GM19193 (cell line): ENCODE data around the gene SLC2A13.

Experiments used
- POLR2A ChIP-seq: IDR thresholded peaks from 4 replicates; pipeline ENCODE4 v1.6.1; 2011; ENCODE audit not compliant: insufficient read depth, insufficient read length; ENCODE audit errors: extremely low read depth

SLC2A13 gene

DNA sequence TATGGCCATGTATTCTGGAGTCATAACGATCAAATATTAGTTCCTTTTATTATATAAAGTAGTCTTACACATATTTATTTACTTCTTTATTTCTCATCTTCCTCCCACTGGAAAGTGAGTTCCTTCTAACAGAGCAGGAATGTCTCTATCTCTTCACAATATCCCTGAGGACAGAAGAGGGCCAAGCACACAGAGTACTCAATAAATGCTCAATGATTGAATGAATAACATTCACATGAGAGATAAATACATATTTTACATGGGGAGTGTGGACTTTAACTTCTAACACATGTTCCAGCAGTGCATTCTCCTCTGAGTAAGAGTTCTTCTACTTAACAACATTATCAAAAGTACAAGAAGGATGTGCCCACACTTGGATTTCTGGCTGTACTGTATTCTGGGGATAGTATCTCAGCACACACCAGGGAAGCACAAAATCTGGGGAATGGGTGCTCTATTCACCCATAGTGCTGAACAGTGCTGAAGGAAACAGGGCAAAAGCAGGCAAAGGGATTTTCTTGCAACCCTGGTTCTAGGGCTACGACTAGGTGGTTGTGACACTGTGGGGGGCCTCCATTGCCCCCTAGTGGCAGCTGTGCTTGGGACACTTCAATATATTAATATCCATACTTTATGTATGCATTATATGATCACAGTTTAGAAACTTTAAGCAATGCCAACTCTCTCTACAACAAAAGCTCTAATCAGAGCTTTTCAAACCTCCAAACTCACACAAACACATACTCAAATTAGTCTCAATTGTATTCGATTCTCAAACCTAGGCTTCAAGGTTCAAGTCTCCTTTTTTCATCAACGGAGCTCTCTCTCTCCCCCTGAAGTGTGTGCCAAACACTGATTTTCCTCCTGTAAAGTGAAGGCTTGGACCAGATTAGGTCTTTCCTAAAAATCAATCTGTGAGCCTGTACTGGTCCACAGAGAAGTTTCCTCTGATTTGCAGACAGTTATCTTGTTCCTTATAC is 115.5 kb downstream of the SLC2A13 start:
- no peak for TF ChIP-seq POLR2A

DNA sequence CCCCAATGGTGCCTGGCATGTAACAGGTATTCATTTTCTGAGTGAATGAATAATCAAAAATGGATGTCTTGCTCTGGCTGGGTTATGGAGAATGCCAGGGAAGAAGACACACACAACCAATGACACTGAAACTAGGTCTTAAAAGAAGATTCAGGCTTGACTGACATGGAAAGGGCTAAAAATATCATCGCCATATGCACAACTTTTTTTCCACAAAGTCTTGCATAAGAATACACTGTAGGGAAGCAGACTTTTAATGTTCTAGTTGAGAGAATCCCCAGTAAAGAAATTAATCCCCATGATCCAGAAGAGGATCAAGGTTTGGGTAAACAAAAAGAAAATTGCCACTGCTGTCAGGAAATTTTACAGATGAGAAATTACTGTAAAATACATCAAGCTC is 116.4 kb downstream of the SLC2A13 start:
- no peak for TF ChIP-seq POLR2A

- no peak for TF ChIP-seq POLR2A
Measured at GRCh38 chr12:39988574-39988973, 117.3 kb downstream of the SLC2A13 start.

DNA sequence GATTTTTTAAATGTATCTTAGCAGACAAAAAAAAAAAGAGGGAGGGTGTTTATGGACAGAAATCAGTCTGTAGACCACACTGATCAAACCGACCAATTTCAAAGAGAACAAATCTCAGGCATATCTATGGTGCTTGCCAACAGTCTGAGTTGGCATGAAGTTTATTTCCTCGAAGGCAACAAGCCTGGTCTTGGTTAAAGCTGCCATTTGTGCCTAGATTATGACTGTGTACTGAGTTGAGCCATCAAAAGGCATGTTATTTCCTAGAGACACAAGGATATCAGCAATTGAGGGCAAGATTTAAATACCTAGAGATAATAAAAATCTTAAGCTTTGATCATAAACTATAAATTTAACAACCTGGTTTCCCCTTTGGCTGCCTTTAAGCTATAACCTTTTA is 119.2 kb downstream of the SLC2A13 start:
- TF ChIP-seq POLR2A = no peak

DNA sequence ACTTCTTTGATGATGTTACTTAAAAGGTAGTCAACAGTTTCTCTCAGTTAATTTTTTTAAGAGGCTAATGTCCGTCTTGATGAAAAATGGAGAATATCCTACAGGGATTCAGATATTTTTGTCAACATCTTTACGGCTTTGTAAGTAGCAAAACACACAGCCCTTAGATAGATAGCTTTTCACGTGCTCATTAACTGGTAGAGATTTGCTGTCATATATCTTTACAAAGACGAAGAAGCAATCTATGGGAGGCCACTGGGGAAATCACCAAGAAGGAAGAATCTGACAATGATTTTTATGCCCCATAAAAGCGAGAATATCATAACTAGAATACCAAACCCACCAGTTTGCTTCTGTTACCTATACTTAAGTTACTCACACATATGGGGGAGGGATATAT is 121.2 kb downstream of the SLC2A13 start:
- no peak for TF ChIP-seq POLR2A

DNA sequence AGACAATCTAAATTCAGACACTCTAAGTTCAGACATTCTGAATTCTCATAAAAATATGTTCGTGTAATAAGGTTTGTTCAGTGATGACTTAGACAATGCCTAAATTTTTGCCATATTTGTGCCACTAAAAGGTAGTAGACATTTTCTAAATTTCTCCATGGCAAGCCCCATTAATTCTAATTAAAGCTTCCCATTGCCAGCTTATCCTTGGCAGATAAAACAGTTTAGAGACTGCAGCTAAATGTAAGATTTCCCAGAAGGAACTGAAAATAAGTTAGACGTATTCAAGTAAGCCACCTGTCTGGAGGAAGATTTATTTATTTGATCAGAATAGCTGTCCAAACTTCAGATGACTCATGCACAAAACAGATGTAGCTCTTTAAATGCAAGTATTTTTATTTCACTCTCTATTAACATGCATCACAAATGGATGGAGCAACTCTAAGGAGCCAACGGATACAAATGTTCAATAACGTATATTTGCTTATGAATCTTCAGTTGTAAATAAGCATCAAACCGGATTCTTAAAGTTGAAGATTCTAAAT is 130.4 kb downstream of the SLC2A13 start:
- no peak for TF ChIP-seq POLR2A

DNA sequence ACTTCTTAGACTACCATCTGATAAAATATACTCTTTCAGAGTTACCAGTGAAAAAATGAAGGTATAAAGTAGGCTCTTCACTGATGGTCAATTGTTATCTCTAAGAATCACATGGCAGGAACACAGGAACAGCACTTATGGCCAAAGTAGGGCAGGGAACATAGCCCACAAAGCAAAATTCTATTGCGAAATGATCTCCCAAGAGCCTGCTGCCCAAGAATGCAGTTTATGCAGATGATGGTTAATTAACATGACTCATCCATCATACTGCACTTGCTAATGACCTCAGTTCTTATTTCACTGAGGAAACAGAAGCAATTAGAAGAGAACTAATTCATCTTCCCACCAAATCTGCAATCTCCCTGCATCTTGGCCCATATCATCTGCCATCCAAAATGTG is 133.8 kb downstream of the SLC2A13 start:
- no peak for TF ChIP-seq POLR2A

- no peak for TF ChIP-seq POLR2A
Measured at GRCh38 chr12:39971348-39971747, 134.5 kb downstream of the SLC2A13 start.

GRCh38 chr12:39966721-39967120 is 139.2 kb downstream of the SLC2A13 start:
- no peak for TF ChIP-seq POLR2A

DNA sequence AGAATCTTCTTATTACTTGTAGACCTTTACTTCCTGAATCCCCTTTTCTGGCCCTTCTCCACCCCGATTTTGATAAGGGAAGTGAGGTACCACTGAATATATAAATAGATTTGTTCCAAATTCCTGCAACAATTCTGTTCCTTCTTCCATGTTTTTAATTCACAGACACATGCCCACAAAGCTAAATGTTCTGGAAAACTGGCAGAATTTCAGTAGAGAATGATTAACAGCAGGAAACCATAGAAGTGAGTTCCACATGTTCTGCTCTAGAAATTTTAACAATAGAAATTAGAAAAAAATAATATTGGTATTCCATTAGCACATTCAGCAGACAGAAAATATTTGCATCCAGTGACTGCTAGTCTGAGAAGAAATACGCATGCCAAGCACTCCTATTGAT is 139.6 kb downstream of the SLC2A13 start:
- TF ChIP-seq POLR2A = no peak

- no peak for TF ChIP-seq POLR2A
Measured at GRCh38 chr12:39959467-39959866, 146.4 kb downstream of the SLC2A13 start.

DNA sequence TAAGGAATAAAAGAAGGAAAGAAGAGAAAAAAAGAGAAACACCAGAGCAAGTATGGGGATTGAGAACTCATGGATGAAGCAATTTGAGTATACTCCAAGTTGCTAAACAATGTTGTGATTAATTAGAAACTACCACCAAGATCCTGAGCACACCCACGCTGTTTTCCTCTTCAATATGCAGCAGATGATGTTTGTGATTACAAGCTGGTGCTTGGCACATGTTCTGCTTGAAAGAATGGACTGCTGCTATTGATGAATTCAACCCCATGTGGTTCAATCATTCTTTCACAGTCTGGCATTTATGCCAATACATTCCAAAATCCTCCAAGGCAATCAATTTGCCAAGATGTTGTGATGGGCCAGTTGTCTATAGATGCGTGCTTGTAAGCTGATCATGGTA is 146.8 kb downstream of the SLC2A13 start:
- no peak for TF ChIP-seq POLR2A

GRCh38 chr12:39958377-39958776 is 147.5 kb downstream of the SLC2A13 start:
- TF ChIP-seq POLR2A = no peak

DNA sequence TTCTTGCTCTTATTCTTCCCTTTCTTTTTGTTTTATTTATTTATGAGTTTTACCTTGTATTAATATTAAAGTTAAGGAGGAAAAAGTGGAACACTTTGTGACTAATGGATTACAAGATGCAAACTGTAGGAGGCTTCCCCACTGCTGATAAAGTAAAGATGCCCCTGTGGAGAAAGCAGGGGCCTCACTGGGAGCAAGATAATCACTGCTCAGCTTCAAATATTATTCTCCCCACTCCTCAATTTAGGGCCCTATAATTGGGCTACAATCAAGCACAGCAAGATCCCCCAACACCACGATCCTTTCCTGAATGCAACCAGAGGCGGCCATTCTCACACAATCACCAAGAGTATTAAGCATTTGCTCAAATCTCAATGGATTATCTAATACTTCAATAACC is 149.2 kb downstream of the SLC2A13 start:
- TF ChIP-seq POLR2A = no peak

DNA sequence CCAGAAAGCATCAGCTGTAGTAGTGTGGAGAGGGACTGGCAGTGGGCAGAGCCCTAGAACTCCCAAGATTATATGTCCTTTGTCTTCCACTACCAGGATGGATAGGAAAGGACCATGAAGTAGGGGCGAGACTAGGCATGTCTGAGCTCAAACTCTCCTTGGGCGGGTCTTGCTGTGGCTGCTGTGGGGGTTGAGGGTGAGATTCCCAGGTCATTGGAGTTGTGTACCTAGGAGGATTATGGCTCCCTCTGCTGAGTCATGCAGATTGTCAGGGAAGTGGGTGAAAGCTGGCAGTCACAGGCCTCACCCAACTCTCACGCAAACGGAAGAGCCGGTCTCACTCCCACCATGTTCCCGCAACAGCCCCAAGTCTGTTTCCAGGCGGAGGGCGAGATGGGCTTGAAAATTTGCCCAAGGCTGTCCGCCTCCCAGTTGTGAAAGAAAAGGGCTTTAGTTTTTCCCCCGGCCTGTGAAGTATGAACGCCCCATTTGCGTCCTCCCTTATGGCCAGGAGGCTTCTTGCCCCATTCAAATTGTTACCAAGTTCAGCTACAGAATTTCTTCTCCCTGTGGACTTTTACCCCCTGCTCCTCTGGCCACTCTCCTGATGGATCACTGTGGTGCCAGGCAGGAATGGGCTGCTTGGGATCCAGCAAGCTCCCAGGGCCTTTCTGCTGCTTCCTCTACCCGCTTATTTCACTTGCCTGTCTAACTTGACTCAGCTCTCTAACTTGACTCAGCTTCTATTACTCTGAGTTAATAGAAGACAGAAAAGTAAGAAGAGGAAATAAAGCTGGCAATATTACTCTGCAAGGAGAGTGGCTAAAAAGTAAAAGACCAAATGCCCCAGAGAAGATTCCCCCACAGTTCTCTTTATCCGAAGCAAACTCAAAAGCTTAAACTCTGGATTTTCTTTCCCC is 159.3 kb downstream of the SLC2A13 start:
- TF ChIP-seq POLR2A = no peak
